Stomach smooth muscle (tissue), 2 donors: ENCODE measurements around the gene TCF7L1.

Source experiments
- H3K27ac ChIP-seq: one replicate; pipeline ENCODE4 v1.7.0; 2013; ENCODE audit warnings: mild to moderate bottlenecking, low read length, inconsistent platforms
- H3K27me3 ChIP-seq, 2 donors: one replicate each; pipeline ENCODE4 v1.7.0; 2013; ENCODE audit warnings: low read length in 2 of 2; ENCODE audit not compliant: insufficient read depth in 2 of 2, control insufficient read depth in 1 of 2
- H3K36me3 ChIP-seq, 2 donors: one replicate each; pipeline ENCODE4 v1.7.0; 2013; ENCODE audit warnings: low read length in 2 of 2; ENCODE audit not compliant: control insufficient read depth in 2 of 2, insufficient read depth in 2 of 2
- H3K4me1 ChIP-seq: one replicate; pipeline ENCODE4 v1.7.0; 2013; ENCODE audit warnings: low read length; ENCODE audit not compliant: control insufficient read depth, insufficient read depth
- H3K4me3 ChIP-seq, 2 donors: one replicate each; pipeline ENCODE4 v1.7.0; 2013; ENCODE audit warnings: low read length in 2 of 2
- H3K9ac ChIP-seq, 2 donors: one replicate each; pipeline ENCODE4 v1.7.0; 2013; ENCODE audit warnings: low read length in 2 of 2, mild to moderate bottlenecking in 1 of 2
- H3K9me3 ChIP-seq, 2 donors: one replicate each; pipeline ENCODE4 v1.7.0; 2013; ENCODE audit warnings: low read length in 2 of 2; ENCODE audit not compliant: control insufficient read depth in 2 of 2
- donor health status: healthy.
- donor health status: Pancreatic carcinoma.

The TCF7L1 gene

GRCh38 chr2:85242321-85242720, 109.1 kb downstream of the TCF7L1 start:
- Histone ChIP-seq H3K4me1 (peaks cover 22% of the 10 kb centered on the region), H3K4me3 (no peak overlapping the region), H3K36me3 (no peaks in the 10 kb centered on the region), H3K27ac (no peak overlapping the region), H3K9ac (no peak overlapping the region), H3K9me3 (no peaks in the 10 kb centered on the region), H3K27me3 (no peaks in the 10 kb centered on the region)

GRCh38 chr2:85243101-85244072, 110.2 kb downstream of the TCF7L1 start:
- Histone ChIP-seq H3K27ac (no peak overlapping the region), H3K27me3 (no peaks in the 10 kb centered on the region), H3K4me3 (peak overlapping the region in 1 of 2 donors; percentile 22), H3K9me3 (no peaks in the 10 kb centered on the region), H3K36me3 (no peaks in the 10 kb centered on the region), H3K4me1 (peaks cover 26% of the 10 kb centered on the region), H3K9ac (no peak overlapping the region)

DNA sequence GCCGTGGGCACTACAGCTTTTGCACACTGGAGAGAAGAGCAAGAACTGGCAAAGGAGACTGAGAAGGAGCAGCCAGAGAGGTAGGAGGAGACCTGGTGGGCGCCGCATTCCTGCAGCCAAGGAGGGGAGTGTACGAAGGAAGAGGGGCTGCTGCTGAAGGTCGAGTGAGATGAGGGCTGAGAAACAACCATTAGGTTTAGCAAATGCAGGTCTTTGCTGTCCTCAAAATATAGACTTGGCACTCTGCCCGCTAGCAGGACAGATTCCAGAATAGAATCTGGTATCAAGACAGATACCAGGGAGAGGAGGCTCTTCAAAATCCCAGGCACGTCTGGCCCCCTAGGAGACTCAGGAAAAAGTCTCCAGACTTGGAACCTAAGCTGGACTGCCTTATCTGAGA, 111.6 kb downstream of the TCF7L1 start:
- no peak overlapping the region for H3K27ac ChIP-seq
- H3K36me3 ChIP-seq: no peaks in the 10 kb centered on the region
- H3K4me1 ChIP-seq: peaks cover 40% of the 10 kb centered on the region
- H3K27me3 ChIP-seq: no peaks in the 10 kb centered on the region
- no peaks in the 10 kb centered on the region for H3K9me3 ChIP-seq
- no peak overlapping the region for H3K9ac ChIP-seq
- H3K4me3 ChIP-seq: no peak overlapping the region

DNA sequence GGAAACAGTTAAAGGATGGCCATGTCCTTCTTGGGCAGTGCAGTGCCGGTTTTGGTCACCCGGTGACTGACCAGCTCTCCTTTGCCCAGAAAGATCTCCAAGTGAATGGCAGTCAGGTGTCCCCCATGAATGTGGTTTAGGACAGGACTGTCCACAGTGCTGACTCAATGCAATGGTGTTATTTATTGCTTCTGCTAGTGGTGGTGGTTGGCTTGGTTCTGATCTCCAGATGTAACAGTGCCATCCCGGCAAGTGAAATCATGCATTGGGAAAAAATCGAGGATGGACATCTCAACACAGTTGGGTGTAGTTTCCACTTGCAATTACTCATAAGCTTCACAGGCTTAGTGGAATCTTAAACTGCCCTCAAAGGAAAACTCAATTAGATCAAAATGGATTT, 112.7 kb downstream of the TCF7L1 start:
- Histone ChIP-seq H3K27ac (no peak overlapping the region), H3K36me3 (no peaks in the 10 kb centered on the region), H3K27me3 (no peaks in the 10 kb centered on the region), H3K9ac (no peak overlapping the region), H3K9me3 (no peaks in the 10 kb centered on the region), H3K4me1 (peaks cover 43% of the 10 kb centered on the region), H3K4me3 (no peak overlapping the region)

DNA sequence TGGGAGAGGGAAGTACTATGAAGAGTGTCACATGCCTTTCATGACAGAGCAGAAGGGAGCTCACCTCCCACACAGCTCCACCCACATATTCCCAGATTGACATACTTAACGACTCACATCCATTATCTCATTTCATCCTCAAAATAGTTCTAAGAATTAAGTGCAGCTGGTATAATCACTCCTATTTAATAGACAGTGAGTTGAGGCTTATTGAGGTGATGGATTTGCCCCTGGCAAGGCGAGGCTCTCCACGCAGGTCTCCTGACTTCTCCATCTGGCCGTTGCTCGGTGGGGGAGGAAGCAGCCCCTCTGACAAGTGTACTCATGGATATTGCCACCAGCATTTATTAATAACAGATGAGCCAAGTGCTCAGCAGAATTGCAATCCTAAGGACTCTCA, 113.2 kb downstream of the TCF7L1 start:
- H3K27me3 ChIP-seq: no peaks in the 10 kb centered on the region
- peaks cover 43% of the 10 kb centered on the region for H3K4me1 ChIP-seq
- no peak overlapping the region for H3K4me3 ChIP-seq
- H3K9me3 ChIP-seq: no peaks in the 10 kb centered on the region
- no peak overlapping the region for H3K9ac ChIP-seq
- H3K27ac ChIP-seq: no peak overlapping the region
- H3K36me3 ChIP-seq: no peaks in the 10 kb centered on the region

DNA sequence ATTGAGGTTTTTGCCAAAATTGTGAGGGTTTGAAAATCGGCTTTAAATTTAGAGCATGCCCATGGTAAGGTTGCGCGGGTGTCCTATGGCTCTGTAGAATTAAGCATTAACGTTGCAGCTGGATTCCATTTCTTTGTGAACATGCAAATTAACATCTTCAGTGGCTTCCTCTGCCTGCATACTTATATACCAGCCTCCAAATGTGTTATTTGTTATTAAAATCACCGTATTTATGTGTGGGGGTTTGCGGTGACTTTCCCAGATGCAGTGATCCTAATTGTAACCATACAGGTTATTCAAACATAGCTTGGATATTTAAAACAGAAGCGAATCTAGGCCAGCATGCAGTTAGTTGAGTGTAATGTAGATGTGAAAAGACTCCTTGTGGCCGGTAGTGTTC, 114.4 kb downstream of the TCF7L1 start:
- no peak overlapping the region for H3K9ac ChIP-seq
- no peak overlapping the region for H3K27ac ChIP-seq
- H3K36me3 ChIP-seq: no peaks in the 10 kb centered on the region
- no peaks in the 10 kb centered on the region for H3K9me3 ChIP-seq
- H3K27me3 ChIP-seq: no peaks in the 10 kb centered on the region
- H3K4me1 ChIP-seq: peaks cover 38% of the 10 kb centered on the region
- no peak overlapping the region for H3K4me3 ChIP-seq

- Histone ChIP-seq H3K4me1 (peaks cover 30% of the 10 kb centered on the region), H3K27me3 (no peaks in the 10 kb centered on the region), H3K36me3 (no peaks in the 10 kb centered on the region), H3K4me3 (peak overlapping the region in 1 of 2 donors; percentile 29), H3K9ac (no peak overlapping the region), H3K9me3 (no peaks in the 10 kb centered on the region), H3K27ac (no peak overlapping the region)
These were observed 115.7 kb downstream of the TCF7L1 start for GRCh38 chr2:85248773-85249509.

DNA sequence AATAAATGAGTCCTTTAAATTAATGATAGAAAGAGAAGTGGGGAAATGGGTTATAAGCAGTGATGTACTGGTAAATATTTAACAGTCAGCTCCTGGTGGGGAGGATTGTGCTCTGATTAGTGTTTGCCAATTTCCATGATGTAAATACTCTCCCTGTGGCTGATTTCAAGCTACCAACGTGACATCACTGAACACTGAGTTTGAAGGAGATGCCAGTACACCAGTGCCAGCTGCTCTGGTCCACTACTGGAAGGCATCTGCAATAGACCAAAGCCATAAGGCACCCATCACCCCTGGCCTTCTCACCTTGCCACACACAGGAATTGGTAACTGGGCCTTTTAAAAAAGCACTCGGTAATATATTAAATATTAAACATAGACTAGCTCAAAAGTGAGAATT, 116.9 kb downstream of the TCF7L1 start:
- Histone ChIP-seq H3K27ac (no peak overlapping the region), H3K9me3 (no peaks in the 10 kb centered on the region), H3K27me3 (no peaks in the 10 kb centered on the region), H3K4me1 (peaks cover 31% of the 10 kb centered on the region), H3K4me3 (no peak overlapping the region), H3K9ac (no peak overlapping the region), H3K36me3 (no peaks in the 10 kb centered on the region)

DNA sequence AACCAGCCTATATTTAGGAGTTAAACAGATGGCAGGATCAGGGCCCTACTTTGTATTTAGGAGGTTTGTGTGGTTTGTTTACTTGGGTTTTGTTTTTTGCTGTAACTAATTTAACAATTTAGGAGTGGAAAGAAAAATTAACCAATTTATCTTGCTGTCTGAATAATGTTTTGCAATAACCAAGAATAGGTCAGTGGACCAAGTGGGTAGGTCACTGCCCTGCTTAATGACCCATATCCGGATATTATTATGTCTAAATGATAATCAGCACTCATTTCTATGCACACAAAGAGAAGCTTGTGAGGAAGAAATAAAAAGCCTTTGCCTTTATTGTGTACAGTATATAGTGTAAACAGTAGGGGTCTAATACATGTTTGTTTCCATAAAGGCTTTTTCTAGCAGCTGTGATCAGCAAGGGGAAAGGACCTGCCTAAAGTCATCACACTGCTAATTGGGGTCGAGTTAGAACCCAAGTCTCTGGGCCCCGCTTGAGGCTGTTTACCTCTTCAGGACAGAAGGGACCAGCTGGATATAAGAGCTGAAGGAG, 118.0 kb downstream of the TCF7L1 start:
- Histone ChIP-seq H3K36me3 (no peaks in the 10 kb centered on the region), H3K27ac (no peak overlapping the region), H3K9ac (no peak overlapping the region), H3K4me3 (no peak overlapping the region), H3K4me1 (peaks cover 42% of the 10 kb centered on the region), H3K27me3 (no peaks in the 10 kb centered on the region), H3K9me3 (no peaks in the 10 kb centered on the region)

- peaks cover 53% of the 10 kb centered on the region for H3K4me1 ChIP-seq
- no peak overlapping the region for H3K4me3 ChIP-seq
- no peak overlapping the region for H3K9ac ChIP-seq
- H3K27me3 ChIP-seq: no peaks in the 10 kb centered on the region
- no peaks in the 10 kb centered on the region for H3K36me3 ChIP-seq
- H3K9me3 ChIP-seq: no peaks in the 10 kb centered on the region
- H3K27ac ChIP-seq: no peak overlapping the region
These were observed 120.7 kb downstream of the TCF7L1 start for GRCh38 chr2:85253890-85254289.
